KMS-11 (cell line): Measurements from ENCODE around the gene SLC25A42.

ENCODE experiments used
- H2AFZ ChIP-seq: fragments of 200-600 bp; sonication (generic); 2 replicates; pipeline ENCODE4 v1.6.1; 2016; ENCODE audit warnings: antibody characterized with exemption, mixed run types, low read depth
- H3K27ac ChIP-seq: fragments of 200-600 bp; sonication (generic); 2 replicates; pipeline ENCODE4 v1.6.1; 2016; ENCODE audit warnings: mild to moderate bottlenecking, mixed run types
- H3K27me3 ChIP-seq: fragments of 200-600 bp; sonication (generic); 2 replicates; pipeline ENCODE4 v1.6.1; 2017; ENCODE audit warnings: mild to moderate bottlenecking, low read depth, mixed run types, moderate library complexity; ENCODE audit not compliant: insufficient read depth
- H3K36me3 ChIP-seq: fragments of 200-600 bp; sonication (generic); 2 replicates; pipeline ENCODE4 v1.6.1; 2017; ENCODE audit warnings: mild to moderate bottlenecking, mixed run types; ENCODE audit not compliant: insufficient read depth
- H3K4me1 ChIP-seq: fragments of 200-600 bp; sonication (generic); 2 replicates; pipeline ENCODE4 v1.6.1; 2016; ENCODE audit warnings: mild to moderate bottlenecking, low read depth, mixed run types; ENCODE audit not compliant: poor library complexity, severe bottlenecking
- H3K4me2 ChIP-seq: fragments of 200-600 bp; sonication (generic); 2 replicates; pipeline ENCODE4 v1.7.0; 2016; ENCODE audit warnings: mild to moderate bottlenecking, mixed run types
- H3K4me3 ChIP-seq: fragments of 200-600 bp; sonication (generic); IDR thresholded peaks from 2 replicates; pipeline ENCODE4 v1.6.1; 2017; ENCODE audit warnings: low read depth, low read length, mixed read lengths; ENCODE audit not compliant: insufficient read depth
- H3K79me2 ChIP-seq: fragments of 200-600 bp; sonication (generic); 2 replicates; pipeline ENCODE4 v1.6.1; 2016; ENCODE audit warnings: low read depth, mixed run types; ENCODE audit not compliant: insufficient read depth
- H3K9ac ChIP-seq: fragments of 200-600 bp; sonication (generic); 2 replicates; pipeline ENCODE4 v1.6.1; 2016; ENCODE audit warnings: mild to moderate bottlenecking, mixed run types
- H4K20me1 ChIP-seq: fragments of 200-600 bp; sonication (generic); 2 replicates; pipeline ENCODE4 v1.6.1; 2016; ENCODE audit warnings: mild to moderate bottlenecking, mixed run types; ENCODE audit not compliant: insufficient read depth
- TF ChIP-seq, protein P1 (sequence below): fragments of 200-600 bp; sonication (generic); conservative IDR thresholded peaks from 2 replicates; pipeline ENCODE4 v1.6.1; 2017; ENCODE audit warnings: low read depth, mild to moderate bottlenecking, antibody characterized with exemption, low read length, moderate library complexity, mixed read lengths

Gene SLC25A42

DNA sequence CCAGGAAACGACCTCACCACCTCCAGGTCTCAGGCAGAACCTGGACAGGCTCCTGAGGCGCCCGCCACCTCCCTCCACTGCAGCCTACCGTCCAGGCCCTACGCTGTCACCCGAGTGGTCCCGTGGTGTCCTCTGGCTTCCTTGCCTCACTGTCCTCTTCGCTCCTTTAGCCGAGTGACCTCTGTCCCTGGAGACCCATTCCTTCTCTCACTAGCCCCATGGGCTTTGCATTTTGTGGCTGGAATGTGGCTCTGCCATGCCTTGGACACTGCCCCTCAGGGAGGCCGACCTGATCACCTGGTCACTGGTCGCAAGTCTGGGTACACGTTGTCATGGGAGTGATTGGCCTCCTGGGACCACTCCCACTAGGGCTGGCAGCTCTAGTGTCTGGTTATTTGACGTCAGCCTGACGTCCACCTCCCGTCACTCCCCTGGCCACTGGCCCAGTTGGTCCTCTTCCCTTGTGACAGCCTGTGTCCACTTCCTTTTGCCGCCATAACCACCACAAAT is 17.9 kb downstream of the SLC25A42 start:
- H2AFZ ChIP-seq: no peak overlapping the region
- no peak overlapping the region for H3K4me2 ChIP-seq
- H3K79me2 ChIP-seq: no peaks in the 10 kb centered on the region
- H3K4me1 ChIP-seq: no peaks in the 10 kb centered on the region
- H4K20me1 ChIP-seq: no peaks in the 10 kb centered on the region
- H3K9ac ChIP-seq: no peak overlapping the region
- H3K27me3 ChIP-seq: no peaks in the 10 kb centered on the region
- H3K27ac ChIP-seq: no peak overlapping the region
- H3K4me3 ChIP-seq: no peak overlapping the region
- TF ChIP-seq, protein P1, sequence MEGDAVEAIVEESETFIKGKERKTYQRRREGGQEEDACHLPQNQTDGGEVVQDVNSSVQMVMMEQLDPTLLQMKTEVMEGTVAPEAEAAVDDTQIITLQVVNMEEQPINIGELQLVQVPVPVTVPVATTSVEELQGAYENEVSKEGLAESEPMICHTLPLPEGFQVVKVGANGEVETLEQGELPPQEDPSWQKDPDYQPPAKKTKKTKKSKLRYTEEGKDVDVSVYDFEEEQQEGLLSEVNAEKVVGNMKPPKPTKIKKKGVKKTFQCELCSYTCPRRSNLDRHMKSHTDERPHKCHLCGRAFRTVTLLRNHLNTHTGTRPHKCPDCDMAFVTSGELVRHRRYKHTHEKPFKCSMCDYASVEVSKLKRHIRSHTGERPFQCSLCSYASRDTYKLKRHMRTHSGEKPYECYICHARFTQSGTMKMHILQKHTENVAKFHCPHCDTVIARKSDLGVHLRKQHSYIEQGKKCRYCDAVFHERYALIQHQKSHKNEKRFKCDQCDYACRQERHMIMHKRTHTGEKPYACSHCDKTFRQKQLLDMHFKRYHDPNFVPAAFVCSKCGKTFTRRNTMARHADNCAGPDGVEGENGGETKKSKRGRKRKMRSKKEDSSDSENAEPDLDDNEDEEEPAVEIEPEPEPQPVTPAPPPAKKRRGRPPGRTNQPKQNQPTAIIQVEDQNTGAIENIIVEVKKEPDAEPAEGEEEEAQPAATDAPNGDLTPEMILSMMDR: no peak
- H3K36me3 ChIP-seq: no peaks in the 10 kb centered on the region

DNA sequence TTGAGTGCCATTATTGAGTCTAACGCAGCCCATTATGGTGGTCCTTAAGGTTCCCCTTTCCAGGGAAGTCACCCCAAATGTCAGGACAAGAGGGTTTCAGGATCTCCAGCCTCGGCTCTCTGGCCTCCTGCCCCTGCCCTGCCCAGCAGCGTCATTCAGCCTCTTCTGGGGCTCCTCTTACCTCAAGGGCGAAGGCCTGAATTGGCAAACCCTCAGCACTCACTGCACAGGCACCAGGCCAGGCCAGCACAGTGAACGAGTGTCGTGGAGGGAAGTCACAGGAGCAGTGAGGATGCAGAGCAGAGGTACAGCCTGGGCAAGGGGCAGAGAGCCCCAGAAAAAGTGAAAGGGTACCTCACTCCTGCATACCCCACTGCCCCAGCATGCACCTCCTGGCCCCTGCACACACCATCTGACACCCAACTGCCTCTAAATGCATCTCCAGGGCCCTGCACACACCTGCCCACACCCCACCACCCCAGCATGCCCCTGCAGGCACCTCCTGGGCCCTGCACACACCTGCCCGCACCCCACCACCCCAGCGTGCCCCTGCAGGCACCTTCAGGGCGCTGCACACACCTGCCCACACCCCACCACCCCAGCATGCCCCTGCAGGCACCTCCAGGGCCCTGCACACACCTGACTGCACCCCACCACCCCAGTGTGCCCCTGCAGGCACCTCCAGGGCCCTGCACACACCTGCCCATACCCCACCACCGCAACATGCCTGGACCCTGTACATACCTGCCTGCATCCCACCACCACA is 19.8 kb downstream of the SLC25A42 start:
- Histone ChIP-seq H3K4me3 (no peak overlapping the region), H4K20me1 (no peaks in the 10 kb centered on the region), H3K4me1 (no peaks in the 10 kb centered on the region), H2AFZ (no peak overlapping the region), H3K4me2 (no peak overlapping the region), H3K79me2 (no peaks in the 10 kb centered on the region), H3K27ac (no peak overlapping the region), H3K36me3 (no peaks in the 10 kb centered on the region), H3K27me3 (no peaks in the 10 kb centered on the region), H3K9ac (no peak overlapping the region)
- TF ChIP-seq, protein P1: no peak

DNA sequence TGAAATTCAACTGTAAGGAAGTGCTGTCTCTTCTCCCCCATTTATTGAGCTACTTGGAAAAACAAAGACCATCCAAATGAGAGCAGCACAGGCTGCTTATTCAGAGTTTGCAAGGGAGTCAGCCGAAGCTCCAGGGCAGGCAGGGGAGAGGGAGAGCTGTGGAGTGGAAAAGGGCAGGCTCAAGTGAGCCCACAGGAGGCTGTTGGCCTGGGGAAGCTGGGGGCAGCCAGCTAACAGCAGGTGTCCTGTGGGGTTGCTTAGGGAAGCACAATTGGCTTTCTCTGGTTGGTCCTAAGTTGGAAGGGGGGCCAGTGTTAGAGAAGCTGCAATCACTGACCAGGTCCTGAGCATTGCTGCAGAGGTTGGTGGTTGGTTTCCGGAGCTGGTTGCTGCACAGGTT is 23.9 kb downstream of the SLC25A42 start:
- Histone ChIP-seq H3K27ac (no peak overlapping the region), H3K36me3 (no peaks in the 10 kb centered on the region), H3K4me3 (no peak overlapping the region), H3K4me1 (no peaks in the 10 kb centered on the region), H4K20me1 (no peaks in the 10 kb centered on the region), H3K4me2 (no peak overlapping the region), H3K79me2 (no peaks in the 10 kb centered on the region), H3K9ac (no peak overlapping the region), H3K27me3 (no peaks in the 10 kb centered on the region), H2AFZ (no peak overlapping the region)
- TF ChIP-seq, protein P1: no peak

DNA sequence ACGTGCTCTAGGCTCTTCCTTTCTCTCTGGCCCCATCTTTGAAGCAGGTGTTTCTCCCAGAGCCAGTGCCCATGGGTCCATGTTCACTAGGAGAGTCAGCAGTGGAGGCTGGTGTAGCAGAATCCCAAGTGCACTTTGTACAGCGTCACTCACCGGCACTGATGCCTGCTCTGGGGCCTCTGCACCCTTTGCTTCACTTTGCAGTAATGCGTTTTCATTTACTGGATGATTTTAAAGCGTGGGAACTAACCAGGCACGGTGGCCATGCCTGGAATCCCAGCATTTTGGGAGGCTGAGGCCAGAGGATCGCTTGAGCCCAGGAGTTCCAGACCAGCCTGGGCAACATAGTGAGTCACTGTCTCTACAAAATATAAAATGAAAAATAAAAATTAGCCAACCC is 30.7 kb downstream of the SLC25A42 start:
- Histone ChIP-seq H3K4me1 (no peaks in the 10 kb centered on the region), H4K20me1 (no peaks in the 10 kb centered on the region), H3K4me2 (no peak overlapping the region), H2AFZ (no peak overlapping the region), H3K4me3 (no peak overlapping the region), H3K36me3 (no peaks in the 10 kb centered on the region), H3K79me2 (no peaks in the 10 kb centered on the region), H3K9ac (no peak overlapping the region), H3K27me3 (no peaks in the 10 kb centered on the region), H3K27ac (no peak overlapping the region)
- TF ChIP-seq, protein P1: no peak
